DOHH2 (cell line): ENCODE measurements around the gene UAP1L1.

Experiments used
- H3F3A ChIP-seq: fragments of 200-600 bp; sonication (generic), shearing (Covaris generic); 2 replicates; pipeline ENCODE4 v1.6.0; 2016; ENCODE audit warnings: antibody characterized with exemption, mild to moderate bottlenecking; ENCODE audit not compliant: control insufficient read depth, insufficient read depth
- H3K27ac ChIP-seq: fragments of 200-600 bp; sonication (generic); 2 replicates; pipeline ENCODE4 v1.5.1; 2014; ENCODE audit warnings: low read depth, mild to moderate bottlenecking, low read length, moderate library complexity
- H3K27me3 ChIP-seq: fragments of 200-600 bp; sonication (generic); 2 replicates; pipeline ENCODE4 v1.6.1; 2014; ENCODE audit warnings: mild to moderate bottlenecking, low read length, mixed read lengths; ENCODE audit not compliant: control insufficient read depth
- H3K36me3 ChIP-seq: fragments of 200-600 bp; sonication (generic); 2 replicates; pipeline ENCODE4 v1.6.1; 2014; ENCODE audit warnings: mild to moderate bottlenecking, low read length, moderate library complexity, mixed read lengths; ENCODE audit not compliant: control insufficient read depth
- H3K4me1 ChIP-seq: fragments of 200-600 bp; sonication (generic); 2 replicates; pipeline ENCODE4 v1.6.1; 2014; ENCODE audit warnings: mild to moderate bottlenecking, low read length, mixed read lengths; ENCODE audit not compliant: control insufficient read depth
- H3K4me2 ChIP-seq: fragments of 200-600 bp; sonication (generic); 2 replicates; pipeline ENCODE4 v1.6.0; 2014; ENCODE audit warnings: mild to moderate bottlenecking, low read length, moderate library complexity
- H3K4me3 ChIP-seq: fragments of 200-600 bp; sonication (generic); 2 replicates; pipeline ENCODE4 v1.5.1; 2014; ENCODE audit warnings: mild to moderate bottlenecking, low read length, mixed read lengths
- H3K79me2 ChIP-seq: fragments of 200-600 bp; sonication (generic); 2 replicates; pipeline ENCODE4 v1.6.1; 2014; ENCODE audit warnings: mild to moderate bottlenecking, low read length, mixed read lengths; ENCODE audit not compliant: control insufficient read depth
- H3K9me2 ChIP-seq: fragments of 200-600 bp; sonication (generic); replicated peaks from 2 replicates; pipeline ENCODE4 v1.6.1; 2014; ENCODE audit warnings: mild to moderate bottlenecking, low read length, mixed read lengths; ENCODE audit not compliant: control insufficient read depth
- H3K9me3 ChIP-seq: fragments of 200-600 bp; sonication (generic); 2 replicates; pipeline ENCODE4 v1.6.1; 2014; ENCODE audit warnings: antibody characterized with exemption, low read length, mixed read lengths; ENCODE audit not compliant: control insufficient read depth, insufficient read depth
- H4K20me1 ChIP-seq: fragments of 200-600 bp; sonication (generic); 2 replicates; pipeline ENCODE4 v1.6.0; 2014; ENCODE audit warnings: low read depth, mild to moderate bottlenecking, antibody characterized with exemption, low read length, moderate library complexity; ENCODE audit not compliant: control insufficient read depth, insufficient read depth
- CTCF ChIP-seq: fragments of 200-600 bp; sonication (generic); IDR thresholded peaks from one replicate; pipeline ENCODE4 v1.5.1; 2014; ENCODE audit warnings: antibody characterized with exemption, mild to moderate bottlenecking, low read depth, low read length; ENCODE audit not compliant: poor library complexity, severe bottlenecking
- EZH2phosphoT487 ChIP-seq: fragments of 200-600 bp; sonication (generic); IDR thresholded peaks from 2 replicates; pipeline ENCODE4 v1.6.1; 2017; ENCODE audit warnings: borderline replicate concordance, mild to moderate bottlenecking, antibody characterized with exemption, low read length, moderate library complexity, mixed read lengths

UAP1L1 gene

GRCh38 chr9:137045294-137046087 is 31.8 kb upstream of the UAP1L1 start:
- peak overlapping the region; percentile 50 for H3K4me3 ChIP-seq
- H3K27me3 ChIP-seq = peaks cover 48% of the 10 kb centered on the region
- TF ChIP-seq CTCF (no peak), EZH2phosphoT487 (peak; percentile 85; the same call in 1 of the 2 replicates)
- H3K36me3 ChIP-seq = no peaks in the 10 kb centered on the region
- H3F3A ChIP-seq = no peaks in the 10 kb centered on the region
- peaks cover 6% of the 10 kb centered on the region for H3K4me1 ChIP-seq
- H3K9me3 ChIP-seq = no peaks in the 10 kb centered on the region
- H3K79me2 ChIP-seq = no peaks in the 10 kb centered on the region
- H3K9me2 ChIP-seq = no peaks in the 10 kb centered on the region
- H3K4me2 ChIP-seq = peak overlapping the region; percentile 60
- no peak overlapping the region for H3K27ac ChIP-seq
- H4K20me1 ChIP-seq = peaks cover 8% of the 10 kb centered on the region

GRCh38 chr9:137046088-137046787 is 31.1 kb upstream of the UAP1L1 start, which contains the start of gene NPDC1:
Gene NPDC1 (minus strand): TSS chr9:137046177. CDS start chr9:137045989, 188 bp downstream.
- peak within 1 kb of the TSS; percentile 60 for H3K4me2 ChIP-seq
- H3K4me3 ChIP-seq = peak within 1 kb of the TSS; percentile 50
- peaks cover 8% of the 10 kb centered on the region for H4K20me1 ChIP-seq
- no peaks in the 10 kb centered on the region for H3K9me2 ChIP-seq
- TF ChIP-seq CTCF (peak; percentile 90), EZH2phosphoT487 (peak; percentile 95; the same call in 1 of the 2 replicates)
- H3K27ac ChIP-seq = no peak within 1 kb of the TSS
- no peaks in the 10 kb centered on the region for H3K36me3 ChIP-seq
- peaks cover 50% of the 10 kb centered on the region for H3K27me3 ChIP-seq
- H3K9me3 ChIP-seq = no peaks in the 10 kb centered on the region
- peaks cover 6% of the 10 kb centered on the region for H3K4me1 ChIP-seq
- H3K79me2 ChIP-seq = no peaks in the 10 kb centered on the region
- no peaks in the 10 kb centered on the region for H3F3A ChIP-seq

- Histone ChIP-seq H4K20me1 (peaks cover 8% of the 10 kb centered on the region), H3F3A (no peaks in the 10 kb centered on the region), H3K79me2 (no peaks in the 10 kb centered on the region), H3K9me2 (no peaks in the 10 kb centered on the region), H3K36me3 (no peaks in the 10 kb centered on the region), H3K27ac (no peak overlapping the region), H3K27me3 (peaks cover 58% of the 10 kb centered on the region), H3K4me1 (peaks cover 9% of the 10 kb centered on the region), H3K9me3 (no peaks in the 10 kb centered on the region), H3K4me3 (no peak overlapping the region), H3K4me2 (no peak overlapping the region)
- no peak for TF ChIP-seq CTCF
- no peak for TF ChIP-seq EZH2phosphoT487
Observed at GRCh38 chr9:137048655-137049543, 28.4 kb upstream of the UAP1L1 start.
